H1 (cell line): ENCODE results near the gene PTGDS. TPM values are rescaled to one million over a fixed set of nuclear protein-coding genes. Genes with fewer than 3 reads are reported as not detected.

Experiments
- BACH1 ChIP-seq: IDR thresholded peaks from 2 replicates; pipeline ENCODE4 v1.6.1; 2012; ENCODE audit warnings: low read length, improper control_type of control experiment
- GTF2F1 ChIP-seq: IDR thresholded peaks from 2 replicates; pipeline ENCODE4 v1.6.1; 2012; ENCODE audit warnings: low read depth, low read length, improper control_type of control experiment, borderline replicate concordance
- NANOG ChIP-seq: IDR thresholded peaks from 2 replicates; pipeline ENCODE4 v1.6.1; 2011; ENCODE audit warnings: low read length, low read depth, mild to moderate bottlenecking, inconsistent platforms; ENCODE audit not compliant: insufficient read depth, poor library complexity, severe bottlenecking
- NRF1 ChIP-seq: IDR thresholded peaks from 2 replicates; pipeline ENCODE4 v1.6.1; 2011; ENCODE audit warnings: mild to moderate bottlenecking, low read depth, low read length, improper control_type of control experiment
- polyA plus RNA-seq, 7 experiments: library from polyadenylated mRNA; depleted of rRNA in 3 of 7; stranded (reverse) in 5 of 7; unstranded in 2 of 7; fragments of >200 nt in 5 of 7; fragments of 200-250 nt in 2 of 7; gene quantifications; 1 replicate in 5 of 7; 2 replicates in 1 of 7; 4 replicates in 1 of 7; pipeline versions ENCODE4 v1.2.1 to v1.2.3, GENCODE V29; 2011 to 2013; ENCODE audit warnings: missing spikeins in 2 of 7, mixed read lengths in 2 of 7
- total RNA-seq: library from RNA; stranded (reverse); fragmentation: NEBNext Ultra II Directional; extraction: Animal tissue kit (Norgen Biotek cat#: 25700); gene quantifications from 2 replicates; pipeline ENCODE4 v1.2.1, GENCODE V29; 2021

PTGDS gene
- total and polyA plus RNA-seq, 2 of the 8 experiments (the other 6 are each of a cell fraction or from before 2014, with no cell fraction given) = 1.7 to 2.3 TPM

DNA sequence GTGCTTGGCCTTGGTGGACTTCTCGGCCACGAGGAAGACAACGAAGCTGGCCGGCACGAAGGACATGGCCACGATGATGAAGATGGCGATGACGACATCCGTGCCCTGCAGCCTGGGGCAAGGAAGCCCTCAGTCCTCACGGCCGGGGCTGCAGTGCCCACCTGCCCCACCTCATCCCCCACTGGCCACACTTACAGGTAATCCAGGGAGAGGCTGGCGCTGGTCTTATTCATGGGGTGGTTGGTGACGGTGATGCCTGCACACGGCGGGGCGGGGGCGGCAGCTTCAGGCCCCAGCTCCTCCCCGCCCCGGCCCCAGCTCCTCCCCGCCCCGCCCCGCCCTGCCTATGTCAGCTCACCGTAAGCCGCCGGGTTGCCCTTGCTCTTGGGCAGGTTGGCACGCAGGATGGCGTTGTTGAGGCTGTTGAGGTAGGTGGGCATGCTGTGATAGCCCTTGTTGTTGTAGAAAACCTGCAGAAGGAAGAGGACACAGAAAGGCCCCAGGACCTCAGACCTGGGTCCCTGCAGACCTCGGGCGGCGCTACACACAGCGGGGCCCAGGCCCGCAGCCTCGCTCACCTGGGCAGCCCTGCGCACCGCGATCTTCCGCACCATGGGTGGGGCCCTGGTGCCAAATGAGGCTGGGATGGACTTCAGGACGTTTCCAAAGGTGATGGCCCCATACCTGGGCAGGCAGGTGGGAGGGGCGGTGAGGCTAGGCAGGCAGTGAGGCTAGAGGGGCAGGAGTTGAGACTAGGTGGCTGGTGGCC is 34.8 kb downstream of the PTGDS start (continued):
- TF ChIP-seq GTF2F1 (no peak), BACH1 (no peak), NANOG (no peak), NRF1 (no peak)
